HepG2 (cell line): Measurements from ENCODE around the gene PIK3C2B. TPM values are rescaled to one million over a fixed set of nuclear protein-coding genes. Genes with fewer than 3 reads are reported as not detected.

Experiments
- BRD4 ChIP-seq: sonication (generic); formaldehyde crosslinking; IDR thresholded peaks from 2 replicates; pipeline ENCODE4 v1.4.0; 2020; ENCODE audit warnings: missing genetic modification reagents
- GATAD1 ChIP-seq: IDR thresholded peaks from 2 replicates; pipeline ENCODE4 v1.6.1; 2016; ENCODE audit warnings: missing genetic modification reagents, missing compliant biosample characterization
- HIVEP1 ChIP-seq: sonication (generic); formaldehyde crosslinking; IDR thresholded peaks from 2 replicates; pipeline ENCODE4 v1.4.0; 2020; ENCODE audit warnings: mild to moderate bottlenecking, missing genetic modification reagents
- HNRNPL ChIP-seq: fragments of 200-400 bp; formaldehyde crosslinking; IDR thresholded peaks from 2 replicates; pipeline ENCODE4 v1.6.1; 2017; ENCODE audit warnings: mild to moderate bottlenecking, low read depth, low read length
- MLLT10 ChIP-seq: sonication (generic); formaldehyde crosslinking; IDR thresholded peaks from 2 replicates; pipeline ENCODE4 v1.4.0; 2020; ENCODE audit warnings: missing genetic modification reagents
- NR1H2 ChIP-seq: sonication (generic); formaldehyde crosslinking; IDR thresholded peaks from 2 replicates; pipeline ENCODE4 v1.8.1; 2022; ENCODE audit warnings: low read depth, missing genetic modification reagents, borderline replicate concordance
- PCBP2 ChIP-seq: fragments of 200-400 bp; formaldehyde crosslinking; optimal IDR thresholded peaks from 2 replicates; pipeline ENCODE3; 2018; ENCODE audit warnings: low read length, low read depth; ENCODE audit not compliant: poor library complexity, severe bottlenecking
- PHF20 ChIP-seq: sonication (generic); formaldehyde crosslinking; IDR thresholded peaks from 2 replicates; pipeline ENCODE4 v1.5.0; 2020; ENCODE audit warnings: mild to moderate bottlenecking, missing genetic modification reagents
- SAFB2 ChIP-seq: sonication (generic); formaldehyde crosslinking; IDR thresholded peaks from 2 replicates; pipeline ENCODE4 v1.5.1; 2020; ENCODE audit warnings: missing genetic modification reagents, low read depth, mild to moderate bottlenecking, borderline replicate concordance
- SMAD9 ChIP-seq: sonication (generic); formaldehyde crosslinking; IDR thresholded peaks from 2 replicates; pipeline ENCODE4 v1.5.1; 2020; ENCODE audit warnings: mild to moderate bottlenecking, missing genetic modification reagents
- SPEN ChIP-seq: sonication (generic); formaldehyde crosslinking; IDR thresholded peaks from 2 replicates; pipeline ENCODE4 v1.5.1; 2020; ENCODE audit warnings: low read depth, mild to moderate bottlenecking, missing genetic modification reagents
- ZBTB21 ChIP-seq: sonication (generic); formaldehyde crosslinking; IDR thresholded peaks from 2 replicates; pipeline ENCODE4 v1.4.0; 2020; ENCODE audit warnings: missing genetic modification reagents
- ZNF101 ChIP-seq: sonication (generic); formaldehyde crosslinking; IDR thresholded peaks from 2 replicates; pipeline ENCODE4 v1.4.0; 2020; ENCODE audit warnings: mild to moderate bottlenecking, low read depth, missing genetic modification reagents, borderline replicate concordance
- ZNF335 ChIP-seq: sonication (generic); formaldehyde crosslinking; IDR thresholded peaks from 2 replicates; pipeline ENCODE4 v1.4.0; 2020; ENCODE audit warnings: missing genetic modification reagents
- ZNF720 ChIP-seq: sonication (generic); formaldehyde crosslinking; IDR thresholded peaks from 2 replicates; pipeline ENCODE4 v1.4.0; 2020; ENCODE audit warnings: missing genetic modification reagents
- ZNF737 ChIP-seq: sonication (generic); formaldehyde crosslinking; IDR thresholded peaks from 2 replicates; pipeline ENCODE4 v1.5.0; 2020; ENCODE audit warnings: missing genetic modification reagents, mild to moderate bottlenecking, borderline replicate concordance
- ZNF792 ChIP-seq: IDR thresholded peaks from 2 replicates; pipeline ENCODE4 v1.6.1; 2016
- polyA plus RNA-seq, 8 experiments: library from polyadenylated mRNA; depleted of rRNA in 3 of 8; stranded (reverse) in 7 of 8; unstranded in 1 of 8; fragments of >200 nt; fragmentation: Illumina TruSeq in 4 of 8; extraction: Trizol in 4 of 8; gene quantifications; 2 replicates each; pipeline versions ENCODE4 v1.2.1 to v1.2.3, GENCODE V29; 2011 to 2016; ENCODE audit warnings: low read depth in 4 of 8, missing spikeins in 1 of 8, mixed read lengths in 1 of 8; ENCODE audit not compliant: insufficient read depth in 1 of 8
- total RNA-seq, 5 experiments: library from RNA; depleted of rRNA; stranded (reverse); fragments of >200 nt; fragmentation: Illumina TruSeq; extraction: Trizol; gene quantifications; 2 replicates each; pipeline ENCODE4 v1.2.3, GENCODE V29; 2016; ENCODE audit warnings: low read depth in 1 of 5
- TF ChIP-seq, protein P1 (sequence below): sonication (generic); formaldehyde crosslinking; IDR thresholded peaks from 2 replicates; pipeline ENCODE4 v1.4.0; 2020; ENCODE audit warnings: missing genetic modification reagents
- TF ChIP-seq, protein P2 (sequence below): sonication (generic); formaldehyde crosslinking; IDR thresholded peaks from 2 replicates; pipeline ENCODE4 v1.4.0; 2020; ENCODE audit warnings: mild to moderate bottlenecking, missing genetic modification reagents
- TF ChIP-seq, protein P3 (sequence below): sonication (generic); formaldehyde crosslinking; IDR thresholded peaks from 2 replicates; pipeline ENCODE4 v1.4.0; 2020; ENCODE audit warnings: missing genetic modification reagents, borderline replicate concordance

PIK3C2B gene
- total and polyA plus RNA-seq, 2 of the 13 experiments (the other 11 are each of a cell fraction or from before 2014, with no cell fraction given) = 3.4 to 4.5 TPM

DNA sequence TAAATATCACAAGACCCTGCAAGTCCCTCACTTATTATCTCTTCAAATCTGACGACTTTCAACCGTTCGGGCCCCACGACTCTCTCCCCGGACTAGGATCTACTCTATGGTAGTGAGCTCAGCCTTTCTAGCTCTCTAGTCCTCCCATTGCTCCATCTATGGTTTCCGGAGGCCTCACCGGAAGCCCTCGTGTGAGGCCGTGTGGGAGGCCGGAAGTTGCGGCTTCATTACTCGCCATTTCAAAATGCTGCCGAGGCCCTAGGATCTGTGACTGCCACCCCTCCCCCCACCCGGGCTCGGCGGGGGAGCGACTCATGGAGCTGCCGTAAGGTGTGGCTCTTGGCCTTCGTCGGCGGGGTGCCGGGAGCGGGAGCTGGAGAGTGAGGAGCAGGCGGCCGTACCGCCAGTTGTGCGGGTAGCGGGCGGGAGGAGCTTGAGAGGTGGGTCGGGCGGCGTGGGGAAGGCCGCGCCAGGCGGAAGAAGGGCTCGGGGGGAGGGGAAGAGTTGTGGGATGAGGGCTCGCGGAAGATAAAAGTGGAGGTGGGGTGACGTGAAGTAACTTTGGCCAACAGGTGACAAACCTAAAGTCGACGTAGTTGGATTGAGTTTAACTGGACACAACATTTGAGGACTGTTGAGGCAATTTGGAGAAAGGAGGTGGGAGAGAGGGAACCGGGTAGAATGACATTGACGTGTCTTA, 21.7 kb upstream of the PIK3C2B start, which contains the start of gene MDM4 (continued):
- TF ChIP-seq ZNF792 (CRISPR knock-in tag) (peak; percentile 71), BRD4 (CRISPR knock-in tag) (peak; percentile 93), NR1H2 (CRISPR knock-in tag) (no peak), PCBP2 (peak; percentile 87), HNRNPL (0 out of 2 replicates have a peak, but pooled peaks have one; percentile 63), ZNF101 (CRISPR knock-in tag) (no peak), PHF20 (CRISPR knock-in tag) (peak; percentile 94), HIVEP1 (CRISPR knock-in tag) (peak; percentile 85), MLLT10 (no peak), ZNF335 (CRISPR knock-in tag) (peak; percentile 93), SAFB2 (CRISPR knock-in tag) (no peak), SMAD9 (no peak), GATAD1 (peak; percentile 92), ZNF737 (no peak), ZBTB21 (CRISPR knock-in tag) (peak; percentile 77), SPEN (CRISPR knock-in tag) (peak; percentile 80), ZNF720 (CRISPR knock-in tag) (peak; percentile 41; the same call in 1 of the 2 replicates)
- TF ChIP-seq, protein P1, sequence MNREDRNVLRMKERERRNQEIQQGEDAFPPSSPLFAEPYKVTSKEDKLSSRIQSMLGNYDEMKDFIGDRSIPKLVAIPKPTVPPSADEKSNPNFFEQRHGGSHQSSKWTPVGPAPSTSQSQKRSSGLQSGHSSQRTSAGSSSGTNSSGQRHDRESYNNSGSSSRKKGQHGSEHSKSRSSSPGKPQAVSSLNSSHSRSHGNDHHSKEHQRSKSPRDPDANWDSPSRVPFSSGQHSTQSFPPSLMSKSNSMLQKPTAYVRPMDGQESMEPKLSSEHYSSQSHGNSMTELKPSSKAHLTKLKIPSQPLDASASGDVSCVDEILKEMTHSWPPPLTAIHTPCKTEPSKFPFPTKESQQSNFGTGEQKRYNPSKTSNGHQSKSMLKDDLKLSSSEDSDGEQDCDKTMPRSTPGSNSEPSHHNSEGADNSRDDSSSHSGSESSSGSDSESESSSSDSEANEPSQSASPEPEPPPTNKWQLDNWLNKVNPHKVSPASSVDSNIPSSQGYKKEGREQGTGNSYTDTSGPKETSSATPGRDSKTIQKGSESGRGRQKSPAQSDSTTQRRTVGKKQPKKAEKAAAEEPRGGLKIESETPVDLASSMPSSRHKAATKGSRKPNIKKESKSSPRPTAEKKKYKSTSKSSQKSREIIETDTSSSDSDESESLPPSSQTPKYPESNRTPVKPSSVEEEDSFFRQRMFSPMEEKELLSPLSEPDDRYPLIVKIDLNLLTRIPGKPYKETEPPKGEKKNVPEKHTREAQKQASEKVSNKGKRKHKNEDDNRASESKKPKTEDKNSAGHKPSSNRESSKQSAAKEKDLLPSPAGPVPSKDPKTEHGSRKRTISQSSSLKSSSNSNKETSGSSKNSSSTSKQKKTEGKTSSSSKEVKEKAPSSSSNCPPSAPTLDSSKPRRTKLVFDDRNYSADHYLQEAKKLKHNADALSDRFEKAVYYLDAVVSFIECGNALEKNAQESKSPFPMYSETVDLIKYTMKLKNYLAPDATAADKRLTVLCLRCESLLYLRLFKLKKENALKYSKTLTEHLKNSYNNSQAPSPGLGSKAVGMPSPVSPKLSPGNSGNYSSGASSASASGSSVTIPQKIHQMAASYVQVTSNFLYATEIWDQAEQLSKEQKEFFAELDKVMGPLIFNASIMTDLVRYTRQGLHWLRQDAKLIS (CRISPR knock-in tag) = no peak; the same call in 1 of the 2 replicates
- TF ChIP-seq, protein P2, sequence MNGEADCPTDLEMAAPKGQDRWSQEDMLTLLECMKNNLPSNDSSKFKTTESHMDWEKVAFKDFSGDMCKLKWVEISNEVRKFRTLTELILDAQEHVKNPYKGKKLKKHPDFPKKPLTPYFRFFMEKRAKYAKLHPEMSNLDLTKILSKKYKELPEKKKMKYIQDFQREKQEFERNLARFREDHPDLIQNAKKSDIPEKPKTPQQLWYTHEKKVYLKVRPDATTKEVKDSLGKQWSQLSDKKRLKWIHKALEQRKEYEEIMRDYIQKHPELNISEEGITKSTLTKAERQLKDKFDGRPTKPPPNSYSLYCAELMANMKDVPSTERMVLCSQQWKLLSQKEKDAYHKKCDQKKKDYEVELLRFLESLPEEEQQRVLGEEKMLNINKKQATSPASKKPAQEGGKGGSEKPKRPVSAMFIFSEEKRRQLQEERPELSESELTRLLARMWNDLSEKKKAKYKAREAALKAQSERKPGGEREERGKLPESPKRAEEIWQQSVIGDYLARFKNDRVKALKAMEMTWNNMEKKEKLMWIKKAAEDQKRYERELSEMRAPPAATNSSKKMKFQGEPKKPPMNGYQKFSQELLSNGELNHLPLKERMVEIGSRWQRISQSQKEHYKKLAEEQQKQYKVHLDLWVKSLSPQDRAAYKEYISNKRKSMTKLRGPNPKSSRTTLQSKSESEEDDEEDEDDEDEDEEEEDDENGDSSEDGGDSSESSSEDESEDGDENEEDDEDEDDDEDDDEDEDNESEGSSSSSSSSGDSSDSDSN = peak; percentile 83
- TF ChIP-seq, protein P3, sequence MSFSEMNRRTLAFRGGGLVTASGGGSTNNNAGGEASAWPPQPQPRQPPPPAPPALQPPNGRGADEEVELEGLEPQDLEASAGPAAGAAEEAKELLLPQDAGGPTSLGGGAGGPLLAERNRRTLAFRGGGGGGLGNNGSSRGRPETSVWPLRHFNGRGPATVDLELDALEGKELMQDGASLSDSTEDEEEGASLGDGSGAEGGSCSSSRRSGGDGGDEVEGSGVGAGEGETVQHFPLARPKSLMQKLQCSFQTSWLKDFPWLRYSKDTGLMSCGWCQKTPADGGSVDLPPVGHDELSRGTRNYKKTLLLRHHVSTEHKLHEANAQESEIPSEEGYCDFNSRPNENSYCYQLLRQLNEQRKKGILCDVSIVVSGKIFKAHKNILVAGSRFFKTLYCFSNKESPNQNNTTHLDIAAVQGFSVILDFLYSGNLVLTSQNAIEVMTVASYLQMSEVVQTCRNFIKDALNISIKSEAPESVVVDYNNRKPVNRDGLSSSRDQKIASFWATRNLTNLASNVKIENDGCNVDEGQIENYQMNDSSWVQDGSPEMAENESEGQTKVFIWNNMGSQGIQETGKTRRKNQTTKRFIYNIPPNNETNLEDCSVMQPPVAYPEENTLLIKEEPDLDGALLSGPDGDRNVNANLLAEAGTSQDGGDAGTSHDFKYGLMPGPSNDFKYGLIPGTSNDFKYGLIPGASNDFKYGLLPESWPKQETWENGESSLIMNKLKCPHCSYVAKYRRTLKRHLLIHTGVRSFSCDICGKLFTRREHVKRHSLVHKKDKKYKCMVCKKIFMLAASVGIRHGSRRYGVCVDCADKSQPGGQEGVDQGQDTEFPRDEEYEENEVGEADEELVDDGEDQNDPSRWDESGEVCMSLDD (CRISPR knock-in tag) = peak; percentile 72; the same call in 1 of the 2 replicates
